Measurements from ENCODE around the gene FLNC. TPM values are rescaled to one million over a fixed set of nuclear protein-coding genes. Genes with fewer than 3 reads are reported as not detected.

The FLNC gene
- total RNA-seq, 4 donors from 2014 or later: 4.2 to 23.1 (median 6.5) TPM

GRCh38 chr7:128904381-128905197 is 74.4 kb downstream of the FLNC start:
- no peak overlapping the region for H3K4me3 ChIP-seq
- H3K27me3 ChIP-seq: no peaks in the 10 kb centered on the region
- peak in 2 of 3 donors; percentile 49 to 61 for DNase-seq
- no peaks in the 10 kb centered on the region for H3K9me3 ChIP-seq
- H3K4me1 ChIP-seq: no peaks in the 10 kb centered on the region
- no peaks in the 10 kb centered on the region for H3K36me3 ChIP-seq
- TF ChIP-seq POLR2A (IDR thresholded peaks at IDR 0.05) (no peak), CTCF (IDR thresholded peaks at IDR 0.05) (peak; percentile 42 to 76 (median 72))
- H3K27ac ChIP-seq: no peak overlapping the region

GRCh38 chr7:128906001-128906765 is 76.0 kb downstream of the FLNC start:
- Histone ChIP-seq H3K27me3 (peaks cover 0 to 12% of the 10 kb centered on the region in 2 donors), H3K36me3 (no peaks in the 10 kb centered on the region), H3K4me3 (no peak overlapping the region), H3K9me3 (no peaks in the 10 kb centered on the region), H3K27ac (no peak overlapping the region), H3K4me1 (peaks cover 0 to 13% (median 0%) of the 10 kb centered on the region in 4 donors)
- TF ChIP-seq POLR2A (IDR thresholded peaks at IDR 0.05) (no peak), CTCF (IDR thresholded peaks at IDR 0.05) (no peak)
- DNase-seq: peak in 2 of 3 donors; percentile 21 to 30

- TF ChIP-seq CTCF (IDR thresholded peaks at IDR 0.05) (no peak), POLR2A (IDR thresholded peaks at IDR 0.05) (no peak)
- Histone ChIP-seq H3K4me3 (no peak overlapping the region), H3K36me3 (no peaks in the 10 kb centered on the region), H3K27ac (no peak overlapping the region), H3K4me1 (peaks cover 0 to 13% (median 0%) of the 10 kb centered on the region in 4 donors), H3K27me3 (peaks cover 0 to 12% of the 10 kb centered on the region in 2 donors), H3K9me3 (no peaks in the 10 kb centered on the region)
- peak in 2 of 3 donors; percentile 29 to 30 for DNase-seq
Observed at GRCh38 chr7:128906766-128907559, 76.8 kb downstream of the FLNC start.

Other genes with a start within 250 kb of the FLNC start
- 1 to 10 TPM in 3 of 4 donors, under 1 TPM in 1; 0.18 to 8.3 (median 3.5) TPM for gene GARIN1A, start 158.1 kb upstream of the FLNC start, total RNA-seq
- gene CALU, start 91.0 kb upstream of the FLNC start, total RNA-seq: 10 to 100 TPM; 21.6 to 42.1 (median 27.6) TPM
- not detected for gene OPN1SW, start 54.6 kb upstream of the FLNC start, total RNA-seq
- 10 to 100 TPM in 2 of 4 donors, 1 to 10 TPM in 1, under 1 TPM in 1; 0.35 to 35.5 (median 6.1) TPM for gene CCDC136, start 38.4 kb upstream of the FLNC start, total RNA-seq
- 10 to 100 TPM; 71.3 to 88.3 (median 84.6) TPM for gene ATP6V1F, start 32.5 kb downstream of the FLNC start, total RNA-seq
- gene KCP, start 80.3 kb downstream of the FLNC start, total RNA-seq: 10 to 100 TPM in 1 of 4 donors, 1 to 10 TPM in 3; 3.3 to 14.1 (median 6.7) TPM
- 10 to 100 TPM; 16.9 to 27.1 (median 21.7) TPM for gene IRF5, start 107.5 kb downstream of the FLNC start, total RNA-seq
- gene TNPO3, start 224.7 kb downstream of the FLNC start, total RNA-seq: 10 to 100 TPM; 25.2 to 55.3 (median 42.1) TPM